22Rv1 (cell line): ENCODE data around the gene RBBP8NL.

Source experiments
- H3K27ac ChIP-seq: fragments of 450-650 bp; 2 replicates; pipeline ENCODE4 v1.5.1; 2017
- ZFX ChIP-seq: fragments of 450-650 bp; IDR thresholded peaks from 2 replicates; pipeline ENCODE4 v1.6.1; 2017; ENCODE audit warnings: antibody characterized with exemption, borderline replicate concordance
- TF ChIP-seq, protein P1 (sequence below): fragments of 450-650 bp; IDR thresholded peaks from 2 replicates; pipeline ENCODE4 v1.5.1; 2017; ENCODE audit warnings: mild to moderate bottlenecking

The RBBP8NL gene

DNA sequence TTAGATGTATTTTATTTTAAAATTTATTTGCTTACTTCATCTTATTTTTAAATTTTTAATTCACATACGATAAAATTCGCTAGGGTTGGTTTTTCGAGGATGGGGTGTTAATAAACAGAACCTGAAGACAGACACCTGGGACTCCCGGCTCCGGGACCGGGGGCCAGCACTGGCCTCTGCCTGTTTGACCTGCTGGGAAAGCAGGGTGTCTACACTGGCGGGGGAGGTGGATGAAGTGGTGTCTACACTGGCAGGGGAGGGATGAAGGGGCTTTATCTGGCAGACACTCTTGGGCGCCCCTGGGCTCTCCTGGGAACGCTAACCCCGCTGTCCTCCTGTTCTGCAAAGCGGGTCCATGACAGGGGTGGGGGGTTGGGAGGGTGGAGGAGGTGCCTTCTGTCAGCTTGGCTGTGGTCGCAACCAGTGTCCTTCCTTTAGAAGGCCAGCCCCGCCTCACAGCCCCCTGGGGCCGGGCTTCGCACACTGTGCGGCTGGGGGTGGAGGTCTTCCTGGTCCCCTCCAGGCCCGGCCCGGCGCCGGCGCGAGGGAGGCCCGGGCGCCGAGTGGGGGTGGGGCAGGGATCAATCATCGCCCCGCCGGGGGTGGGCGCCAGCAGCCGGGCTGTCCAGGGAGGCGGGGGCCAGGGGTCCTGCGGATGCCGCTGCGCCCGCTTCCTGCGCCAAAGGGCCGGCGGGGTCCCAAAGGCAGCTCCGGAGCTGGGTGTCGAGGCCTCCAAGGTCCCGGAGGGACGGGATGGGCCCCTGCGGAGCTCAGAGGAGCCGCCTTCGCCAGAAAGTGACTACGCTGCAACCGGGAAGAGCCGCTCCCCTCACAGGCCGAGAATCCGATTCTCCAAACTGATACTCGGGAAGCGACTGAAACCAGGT is 46.6 kb upstream of the RBBP8NL start:
- TF ChIP-seq, protein P1, sequence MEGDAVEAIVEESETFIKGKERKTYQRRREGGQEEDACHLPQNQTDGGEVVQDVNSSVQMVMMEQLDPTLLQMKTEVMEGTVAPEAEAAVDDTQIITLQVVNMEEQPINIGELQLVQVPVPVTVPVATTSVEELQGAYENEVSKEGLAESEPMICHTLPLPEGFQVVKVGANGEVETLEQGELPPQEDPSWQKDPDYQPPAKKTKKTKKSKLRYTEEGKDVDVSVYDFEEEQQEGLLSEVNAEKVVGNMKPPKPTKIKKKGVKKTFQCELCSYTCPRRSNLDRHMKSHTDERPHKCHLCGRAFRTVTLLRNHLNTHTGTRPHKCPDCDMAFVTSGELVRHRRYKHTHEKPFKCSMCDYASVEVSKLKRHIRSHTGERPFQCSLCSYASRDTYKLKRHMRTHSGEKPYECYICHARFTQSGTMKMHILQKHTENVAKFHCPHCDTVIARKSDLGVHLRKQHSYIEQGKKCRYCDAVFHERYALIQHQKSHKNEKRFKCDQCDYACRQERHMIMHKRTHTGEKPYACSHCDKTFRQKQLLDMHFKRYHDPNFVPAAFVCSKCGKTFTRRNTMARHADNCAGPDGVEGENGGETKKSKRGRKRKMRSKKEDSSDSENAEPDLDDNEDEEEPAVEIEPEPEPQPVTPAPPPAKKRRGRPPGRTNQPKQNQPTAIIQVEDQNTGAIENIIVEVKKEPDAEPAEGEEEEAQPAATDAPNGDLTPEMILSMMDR, result no peak
- no peak for TF ChIP-seq ZFX
- H3K27ac ChIP-seq, result no peak overlapping the region

DNA sequence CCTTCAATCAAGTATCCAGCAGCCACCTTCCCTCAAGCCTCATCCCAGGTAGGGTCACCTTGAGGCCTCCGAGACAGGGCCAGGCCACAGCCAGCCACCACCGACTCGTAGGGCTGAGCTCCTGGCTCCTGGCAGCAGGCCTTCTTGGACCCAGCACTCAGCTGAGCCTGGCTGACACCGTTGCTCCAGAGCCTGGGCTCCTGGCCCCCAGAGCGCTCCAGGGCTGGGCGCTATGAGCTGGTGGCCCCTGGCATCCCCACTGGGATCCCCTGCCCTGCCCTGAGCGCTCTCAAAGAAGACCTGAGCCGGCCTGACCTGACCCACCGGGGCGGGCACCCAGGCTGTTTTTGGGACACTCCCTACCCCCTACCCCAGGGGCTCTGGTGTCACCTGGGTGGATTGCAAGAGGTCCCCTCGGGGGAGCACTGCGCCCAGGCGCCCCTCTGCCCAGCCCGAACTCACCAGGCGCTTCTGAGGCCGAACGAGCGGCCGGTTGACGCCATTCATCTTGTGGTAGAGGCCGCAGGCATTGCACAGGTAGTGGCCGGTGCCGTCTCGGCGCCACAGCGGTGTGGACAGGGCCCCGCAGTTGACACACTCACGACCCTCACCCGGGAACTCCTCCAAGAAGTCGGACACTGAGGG is 45.7 kb upstream of the RBBP8NL start:
- no peak overlapping the region for H3K27ac ChIP-seq
- TF ChIP-seq, protein P1, result no peak
- TF ChIP-seq ZFX, result no peak

DNA sequence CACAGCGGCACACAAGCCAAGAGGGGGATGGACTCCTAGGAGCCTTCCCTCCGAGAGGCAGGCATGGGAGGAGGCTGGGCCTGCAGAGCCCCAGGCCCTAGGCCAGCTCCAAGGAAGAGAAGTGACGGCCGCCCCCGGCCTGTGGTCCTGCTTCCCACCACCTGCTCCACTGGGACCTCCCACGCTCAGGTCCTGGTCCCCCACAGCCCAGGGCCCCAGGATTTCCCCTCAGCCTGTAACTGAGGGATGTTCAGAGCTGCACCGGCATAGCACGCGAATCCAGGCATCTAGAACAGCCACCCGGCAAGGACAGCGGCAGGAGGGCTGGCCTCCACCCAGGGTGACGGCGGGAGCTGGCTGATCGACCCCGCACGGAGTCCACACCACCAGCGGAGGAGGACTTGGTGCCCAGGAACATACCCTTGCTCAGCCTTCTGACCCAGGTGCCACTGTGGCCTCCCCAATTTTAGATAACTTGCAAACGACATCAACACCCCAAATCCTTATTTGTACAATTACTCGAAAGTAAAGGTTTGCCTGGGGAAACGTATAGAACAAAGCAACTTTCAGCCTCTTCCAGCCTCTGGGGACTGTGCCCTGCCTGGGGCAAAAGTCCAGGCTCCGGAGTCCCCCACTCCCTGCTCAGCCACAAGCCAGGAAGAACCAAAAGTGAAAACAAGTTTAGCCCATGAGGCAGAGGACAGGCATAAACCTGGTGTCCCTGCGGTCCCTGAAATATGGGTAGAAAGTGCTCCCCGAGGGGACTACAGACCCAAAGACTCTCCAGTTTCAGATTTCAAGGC is 45.0 kb upstream of the RBBP8NL start:
- no peak overlapping the region for H3K27ac ChIP-seq
- TF ChIP-seq, protein P1, result no peak
- no peak for TF ChIP-seq ZFX

DNA sequence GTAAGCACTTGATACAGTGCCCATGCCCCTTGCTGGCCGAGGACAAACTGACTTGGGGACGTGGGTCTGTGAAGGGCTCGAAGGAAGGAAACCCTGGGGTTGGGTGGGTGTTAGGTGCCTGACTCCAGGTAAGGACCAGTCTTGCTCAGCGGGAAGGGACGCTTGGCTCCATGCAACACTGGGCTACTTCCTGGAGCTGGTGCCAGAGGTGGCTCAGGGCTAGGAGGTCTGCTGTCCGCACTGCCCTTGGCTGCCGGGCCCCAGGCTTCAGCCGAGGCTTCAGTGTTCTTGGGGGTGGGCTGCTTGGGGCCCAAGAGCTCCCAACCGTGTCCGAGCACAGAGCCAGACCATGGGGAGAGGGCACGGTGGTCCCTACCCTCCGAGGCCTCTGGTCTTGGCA is 43.1 kb upstream of the RBBP8NL start:
- no peak overlapping the region for H3K27ac ChIP-seq
- TF ChIP-seq, protein P1, result no peak
- TF ChIP-seq ZFX, result no peak

DNA sequence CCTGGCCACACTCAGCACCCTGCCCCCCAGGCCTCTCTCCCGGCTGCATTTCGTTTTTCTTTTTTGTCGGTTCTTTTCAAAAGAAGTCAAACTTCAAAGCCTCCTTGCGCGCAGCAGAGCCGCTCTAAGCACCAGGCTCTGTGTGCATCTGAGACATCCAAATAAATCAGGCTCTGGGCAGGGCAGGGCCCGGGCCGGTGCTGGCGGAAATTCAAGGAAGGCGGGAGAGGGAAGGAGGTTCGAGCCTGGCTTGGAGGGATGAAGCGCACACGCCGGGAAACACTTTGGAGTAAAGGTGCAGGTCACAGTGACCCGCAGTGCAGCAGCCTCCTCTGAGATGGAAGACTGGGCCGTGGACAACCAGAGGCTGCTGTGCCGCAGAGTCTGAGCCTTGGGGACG is 42.7 kb upstream of the RBBP8NL start:
- no peak overlapping the region for H3K27ac ChIP-seq
- TF ChIP-seq, protein P1, result no peak
- no peak for TF ChIP-seq ZFX

DNA sequence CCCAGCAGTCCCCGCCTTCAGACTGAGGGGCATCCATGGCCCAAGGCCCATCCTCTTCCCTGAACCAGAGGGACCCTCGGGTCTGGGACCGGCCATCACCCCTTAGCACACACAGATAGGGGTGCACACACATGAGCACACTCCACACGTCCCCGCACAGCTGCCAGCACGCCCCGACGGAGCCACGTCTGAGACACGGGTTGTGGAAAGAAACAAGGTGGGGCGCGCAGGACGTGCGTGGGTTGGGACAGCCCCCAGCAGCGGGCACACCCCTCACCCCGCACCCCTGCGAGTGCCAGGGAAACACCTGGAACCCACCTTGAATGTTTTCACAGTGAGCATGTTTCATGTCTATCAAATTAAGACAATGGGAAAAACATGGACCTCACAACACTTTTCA is 42.0 kb upstream of the RBBP8NL start:
- TF ChIP-seq, protein P1, result no peak
- no peak for TF ChIP-seq ZFX
- H3K27ac ChIP-seq, result no peak overlapping the region
